ENCODE data around the gene CYP24A1.

DNA sequence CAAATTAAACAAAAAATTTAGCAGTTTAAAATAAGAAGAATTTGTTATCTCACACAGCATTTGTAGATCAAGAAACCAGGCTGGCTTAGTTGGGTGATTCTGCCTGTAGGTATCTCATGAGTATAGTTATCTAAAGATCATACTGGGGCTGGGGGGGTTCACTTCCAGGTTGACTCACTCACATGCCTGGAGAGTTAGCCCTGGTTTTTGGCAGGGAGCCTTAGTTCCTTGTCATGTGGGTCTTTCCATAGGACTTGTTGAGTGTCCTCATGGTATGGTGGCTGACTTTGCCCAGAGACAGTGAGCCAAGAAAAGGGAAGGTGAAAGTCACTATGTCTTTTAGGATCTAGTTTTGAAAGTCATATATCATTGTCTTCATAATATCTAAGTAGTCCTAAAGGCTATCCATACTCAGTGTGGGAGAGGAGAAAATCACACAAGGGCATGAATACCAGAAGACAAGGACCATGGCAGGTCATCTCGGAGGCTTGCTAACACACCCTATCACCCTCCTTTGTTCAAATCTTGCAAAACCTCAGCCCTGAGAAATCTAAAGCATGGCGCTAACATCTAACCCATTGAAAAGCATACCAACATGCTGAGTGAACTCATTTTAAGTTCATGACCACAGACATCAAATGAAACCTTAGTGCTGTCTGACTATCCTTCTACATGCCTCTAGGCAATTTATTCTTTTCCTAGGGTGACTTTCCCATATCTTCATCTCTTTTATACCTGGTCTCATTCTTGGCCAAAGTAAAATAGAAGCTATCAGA lies 39.2 kb downstream of the CYP24A1 start:
- TF ChIP-seq POLR2A (IDR thresholded peaks at IDR 0.05), result no peak
- TF ChIP-seq, protein P1, sequence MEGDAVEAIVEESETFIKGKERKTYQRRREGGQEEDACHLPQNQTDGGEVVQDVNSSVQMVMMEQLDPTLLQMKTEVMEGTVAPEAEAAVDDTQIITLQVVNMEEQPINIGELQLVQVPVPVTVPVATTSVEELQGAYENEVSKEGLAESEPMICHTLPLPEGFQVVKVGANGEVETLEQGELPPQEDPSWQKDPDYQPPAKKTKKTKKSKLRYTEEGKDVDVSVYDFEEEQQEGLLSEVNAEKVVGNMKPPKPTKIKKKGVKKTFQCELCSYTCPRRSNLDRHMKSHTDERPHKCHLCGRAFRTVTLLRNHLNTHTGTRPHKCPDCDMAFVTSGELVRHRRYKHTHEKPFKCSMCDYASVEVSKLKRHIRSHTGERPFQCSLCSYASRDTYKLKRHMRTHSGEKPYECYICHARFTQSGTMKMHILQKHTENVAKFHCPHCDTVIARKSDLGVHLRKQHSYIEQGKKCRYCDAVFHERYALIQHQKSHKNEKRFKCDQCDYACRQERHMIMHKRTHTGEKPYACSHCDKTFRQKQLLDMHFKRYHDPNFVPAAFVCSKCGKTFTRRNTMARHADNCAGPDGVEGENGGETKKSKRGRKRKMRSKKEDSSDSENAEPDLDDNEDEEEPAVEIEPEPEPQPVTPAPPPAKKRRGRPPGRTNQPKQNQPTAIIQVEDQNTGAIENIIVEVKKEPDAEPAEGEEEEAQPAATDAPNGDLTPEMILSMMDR (IDR thresholded peaks at IDR 0.05), result no peak
